Measurements from ENCODE around the gene RPS2.
A peak's percentile ranks its signal among the peaks of the same experiment; 100 is the strongest.

Gene RPS2

GRCh38 chr16:1981398-1981836, 16.8 kb upstream of the RPS2 start, which contains the start of gene NOXO1:
Gene NOXO1, minus strand, starts transcription at chr16:1981469. Its CDS starts 290 bp downstream, at chr16:1981179.
- DNase-seq (ENCODE audit: low read depth in 2 of 2) = no peak

DNA sequence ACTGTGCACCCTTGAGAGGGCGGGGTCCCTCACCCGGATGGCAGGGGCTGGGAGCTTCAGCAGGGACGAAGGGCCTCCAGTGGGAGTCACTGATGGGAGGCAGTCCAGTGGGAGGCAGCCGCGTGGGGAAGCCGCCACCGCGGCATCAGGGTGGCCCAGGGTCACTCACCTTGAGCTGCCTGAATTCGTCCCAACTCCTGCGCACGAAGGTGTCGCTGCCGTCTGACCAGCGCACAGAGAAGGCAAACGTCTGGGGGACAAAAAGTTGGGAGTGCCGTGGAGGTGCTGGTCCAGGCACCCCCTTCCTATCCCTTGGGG, 16.1 kb upstream of the RPS2 start:
- DNase-seq (ENCODE audit: low read depth in 2 of 2) = no peak

DNA sequence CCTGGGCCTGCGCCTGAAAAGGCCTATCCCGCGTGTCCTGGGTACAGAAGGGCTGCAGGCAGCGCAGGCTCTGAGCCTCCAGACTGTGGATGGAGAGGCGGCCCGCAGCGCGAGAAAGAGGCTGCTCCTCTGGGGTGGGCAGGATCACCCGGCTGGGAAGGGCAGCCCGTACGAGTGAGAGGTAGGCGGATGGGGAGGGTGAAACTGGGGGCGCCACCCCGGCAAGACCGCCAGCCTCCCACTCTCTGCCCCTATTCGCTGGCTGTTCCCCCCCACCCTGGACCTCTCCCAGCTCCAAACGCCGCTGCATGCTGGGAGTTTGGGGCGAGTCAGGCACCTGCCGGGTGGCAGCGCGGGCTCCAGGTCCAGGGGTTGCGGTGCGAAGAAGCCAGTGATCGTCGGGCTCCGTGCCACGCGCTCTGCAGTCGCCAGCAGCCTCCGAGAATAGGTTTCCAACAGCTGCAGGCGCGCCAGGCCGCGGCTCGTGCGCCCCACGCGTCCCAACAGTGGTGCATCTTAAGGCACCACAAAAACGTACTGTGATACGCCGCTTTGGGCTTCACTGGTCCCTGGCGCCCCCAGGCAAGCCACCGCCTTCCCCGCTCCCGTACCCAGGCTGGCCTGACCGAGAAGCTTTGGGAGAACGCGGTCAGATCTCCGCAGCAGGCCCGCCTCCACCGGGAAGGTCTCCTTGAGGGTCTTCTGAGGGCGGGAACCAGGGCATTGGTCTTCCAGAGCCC, 15.6 kb upstream of the RPS2 start:
- DNase-seq (ENCODE audit: low read depth in 2 of 2) = no peak

DNA sequence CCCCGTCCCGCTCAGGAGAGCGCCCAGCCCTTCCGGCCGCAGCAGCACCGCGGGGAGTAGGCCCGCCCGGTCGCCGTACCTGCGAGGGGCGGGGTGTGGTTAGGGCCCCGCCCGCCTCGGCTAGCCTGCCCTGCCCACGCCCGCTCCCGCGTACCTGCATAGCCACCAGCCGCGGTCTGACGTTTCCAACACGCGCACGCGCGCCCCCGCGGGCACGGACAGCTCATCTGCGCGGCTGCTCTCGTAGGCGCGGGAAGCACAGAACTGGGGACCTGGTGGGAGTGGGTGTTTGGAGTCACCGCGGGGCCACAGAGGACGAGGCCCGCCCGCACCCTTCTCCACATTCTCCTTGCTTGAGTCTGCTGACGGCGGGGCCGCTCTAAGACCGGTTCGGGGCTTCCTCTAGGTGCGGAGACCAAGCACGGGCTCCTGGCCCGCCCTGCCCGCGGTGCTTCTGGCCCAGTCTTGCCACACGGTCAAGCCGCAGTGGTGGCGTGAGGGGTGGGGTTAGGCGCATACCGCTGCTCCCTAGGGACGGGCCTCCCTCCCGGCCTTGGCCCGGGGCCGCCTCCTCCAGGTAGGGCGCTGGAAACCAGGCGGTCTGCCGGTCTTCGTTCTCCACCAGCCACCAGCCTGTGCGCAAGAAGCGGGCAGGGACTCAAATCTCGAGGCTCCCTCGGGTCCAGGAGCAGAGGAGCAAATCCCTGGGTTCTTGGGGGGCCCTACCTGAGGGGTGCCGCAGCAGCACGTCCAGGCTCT, 14.8 kb upstream of the RPS2 start:
- no peak for DNase-seq (ENCODE audit: low read depth in 2 of 2)

- no peak for DNase-seq (ENCODE audit: low read depth in 2 of 2)
Observed at GRCh38 chr16:1978476-1979120, 14.0 kb upstream of the RPS2 start.

DNA sequence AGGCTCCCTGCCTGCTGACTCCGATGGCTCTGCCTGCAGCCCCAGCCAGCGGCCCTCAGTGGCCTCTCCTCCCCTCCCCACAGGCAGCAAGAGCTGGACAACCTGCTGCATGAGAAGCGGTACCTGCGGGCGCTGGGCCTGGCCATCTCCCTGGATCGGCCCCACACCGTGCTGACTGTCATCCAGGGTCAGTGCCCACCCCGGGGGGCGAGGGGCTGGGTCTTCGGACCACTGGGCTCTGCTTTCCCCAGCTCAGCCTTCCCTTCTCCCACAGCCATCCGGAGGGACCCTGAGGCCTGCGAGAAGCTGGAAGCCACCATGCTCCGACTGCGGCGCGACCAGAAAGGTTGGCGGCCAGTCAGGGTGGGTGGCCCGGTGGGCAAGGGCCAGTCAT, 13.2 kb upstream of the RPS2 start:
- DNase-seq (ENCODE audit: low read depth in 2 of 2) = no peak

- no peak for DNase-seq (ENCODE audit: low read depth in 2 of 2)
Observed at GRCh38 chr16:1976951-1977874, 12.6 kb upstream of the RPS2 start.

- DNase-seq (ENCODE audit: low read depth in 2 of 2) = no peak
Observed at GRCh38 chr16:1976216-1976520, 11.5 kb upstream of the RPS2 start.

- DNase-seq (ENCODE audit: low read depth in 2 of 2) = no peak
Observed at GRCh38 chr16:1975432-1976215, 11.0 kb upstream of the RPS2 start.

DNA sequence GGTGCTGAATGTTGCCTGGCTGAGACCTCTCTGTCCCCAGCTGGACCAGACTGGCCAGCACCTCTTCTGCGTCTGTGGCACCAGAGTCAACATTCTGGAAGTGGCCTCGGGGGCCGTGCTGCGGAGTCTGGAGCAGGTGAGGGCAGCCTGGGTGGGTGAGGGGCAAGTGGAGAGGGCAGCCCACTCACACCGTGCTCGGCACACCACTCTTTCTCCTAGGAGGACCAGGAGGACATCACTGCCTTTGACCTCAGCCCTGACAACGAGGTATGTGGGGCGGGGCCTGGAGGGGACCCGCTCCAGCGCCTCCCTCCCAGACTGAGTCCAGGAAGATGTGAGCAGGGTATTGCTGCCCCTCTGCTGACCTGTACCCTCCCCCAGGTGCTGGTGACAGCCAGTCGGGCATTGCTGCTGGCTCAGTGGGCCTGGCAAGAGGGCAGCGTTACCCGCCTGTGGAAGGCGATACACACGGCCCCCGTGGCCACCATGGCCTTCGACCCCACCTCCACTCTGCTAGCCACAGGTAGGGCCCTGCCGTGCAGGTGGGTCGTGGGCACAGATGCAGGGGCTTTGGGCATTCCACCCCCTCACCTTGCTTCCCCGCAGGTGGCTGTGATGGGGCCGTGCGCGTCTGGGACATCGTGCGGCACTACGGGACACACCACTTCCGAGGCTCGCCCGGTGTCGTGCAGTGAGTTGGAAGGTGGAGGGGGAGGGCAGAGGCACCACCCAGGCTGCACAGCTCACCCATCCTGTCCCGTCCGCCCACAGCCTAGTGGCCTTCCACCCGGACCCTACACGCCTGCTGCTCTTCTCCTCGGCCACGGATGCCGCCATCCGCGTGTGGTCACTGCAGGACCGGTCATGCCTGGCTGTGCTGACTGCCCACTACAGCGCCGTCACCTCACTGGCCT, 9.8 kb upstream of the RPS2 start:
- no peak for DNase-seq (ENCODE audit: low read depth in 2 of 2)

GRCh38 chr16:1973461-1974156, 9.0 kb upstream of the RPS2 start:
- DNase-seq (ENCODE audit: low read depth in 2 of 2) = no peak

DNA sequence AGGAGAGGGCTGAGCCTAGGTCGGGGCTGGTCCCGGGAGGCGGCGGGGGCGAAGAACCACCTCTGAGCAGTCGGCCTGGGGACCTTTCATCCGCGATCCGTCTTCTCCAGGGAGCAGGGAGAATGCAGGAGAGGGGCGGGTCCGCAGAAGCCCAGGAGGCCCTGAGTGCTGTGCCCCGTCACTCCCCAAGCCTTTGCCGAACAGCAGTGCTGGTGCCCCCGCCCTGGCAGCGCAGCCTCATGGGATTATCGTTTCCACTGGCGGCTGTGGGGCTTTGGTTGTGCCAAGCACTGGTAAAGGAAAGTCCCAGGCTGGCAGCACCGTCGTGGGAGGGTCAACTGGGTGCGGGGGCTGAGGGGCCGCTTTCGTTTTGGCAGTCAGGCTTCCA, 7.9 kb upstream of the RPS2 start:
- no peak for DNase-seq (ENCODE audit: low read depth in 2 of 2)

DNA sequence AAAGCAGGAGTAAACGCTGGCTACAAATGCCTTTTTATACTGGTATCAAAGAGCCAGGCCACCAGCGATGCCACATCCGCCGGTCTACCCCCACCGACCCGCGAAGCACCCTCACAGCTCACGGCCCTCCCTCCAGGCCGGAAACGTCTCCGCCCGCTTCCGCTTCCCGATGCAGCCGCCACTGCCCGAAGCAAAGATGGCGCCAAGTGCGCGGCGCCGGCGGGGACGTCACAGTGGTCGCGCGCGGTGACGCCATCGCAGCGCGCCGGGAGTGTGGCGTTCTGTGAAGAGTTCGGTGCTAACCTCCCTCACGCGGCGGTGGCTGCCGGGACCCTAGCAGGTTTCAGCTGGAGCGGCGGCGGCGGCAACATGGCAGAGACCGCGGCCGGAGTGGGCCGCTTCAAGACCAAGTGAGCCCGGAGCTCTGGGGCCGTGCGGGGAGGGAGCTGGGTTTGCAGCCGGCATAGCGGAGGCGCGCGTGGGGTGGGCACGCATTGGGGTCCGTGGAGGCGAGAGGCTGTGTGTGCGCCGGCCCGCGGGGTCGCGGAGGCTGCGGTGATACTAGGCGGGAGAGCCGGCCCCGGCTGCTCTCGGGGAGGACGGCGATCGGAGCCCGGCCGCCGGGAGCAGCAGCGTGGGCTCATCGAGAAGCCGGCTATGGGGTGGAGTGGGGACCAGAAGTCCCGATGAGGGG, 7.3 kb upstream of the RPS2 start, which contains the start of gene TBL3:
Gene TBL3 (plus strand): TSS at position 258 of the 694 bp plus-strand sequence. CDS start 112 bp downstream, at position 370.
- peak; percentile 84 to 85 for DNase-seq (ENCODE audit: low read depth in 2 of 2)

GRCh38 chr16:1968146-1968953, 3.7 kb upstream of the RPS2 start:
- no peak for DNase-seq (ENCODE audit: low read depth in 2 of 2)

DNA sequence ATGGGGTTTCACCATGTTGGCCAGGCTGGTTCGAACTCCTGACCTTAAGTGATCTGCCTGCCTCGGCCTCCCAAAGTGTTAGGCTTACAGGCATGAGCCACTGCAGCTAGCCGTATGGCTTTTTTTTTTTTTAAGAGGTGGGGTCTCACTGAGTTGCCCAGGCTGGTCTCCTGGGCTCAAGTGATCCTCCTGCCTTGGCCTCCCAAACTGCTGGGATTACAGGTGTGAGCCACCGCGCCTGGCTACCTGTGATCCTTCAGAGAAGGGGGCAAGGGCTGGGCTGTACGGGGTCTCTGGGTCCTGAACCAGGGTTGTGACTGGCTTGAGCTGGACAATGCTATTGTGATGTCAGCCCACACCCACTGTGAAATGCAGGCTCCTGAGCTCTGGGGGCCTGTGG, 1.8 kb upstream of the RPS2 start, which contains the start of gene RNF151:
Gene RNF151 (plus strand): TSS at position 397 of the 400 bp plus-strand sequence. CDS start 26 bp downstream, outside the sequence.
- no peak for DNase-seq (ENCODE audit: low read depth in 2 of 2)

GRCh38 chr16:1965396-1966001, 873 bp upstream of the RPS2 start:
- no peak for DNase-seq (ENCODE audit: low read depth in 2 of 2)

GRCh38 chr16:1963806-1964505, 670 bp downstream of the RPS2 start:
- DNase-seq (ENCODE audit: low read depth in 2 of 2) = no peak

All from fibroblast of skin of left biceps (primary cell).